GM12801 (cell line): ENCODE measurements around the gene MACROD2.

Experiments
- CTCF ChIP-seq: IDR thresholded peaks from one replicate; pipeline ENCODE4 v1.5.1; 2011; ENCODE audit warnings: control low read depth; ENCODE audit not compliant: insufficient read length; ENCODE audit errors: extremely low read depth

MACROD2 gene

DNA sequence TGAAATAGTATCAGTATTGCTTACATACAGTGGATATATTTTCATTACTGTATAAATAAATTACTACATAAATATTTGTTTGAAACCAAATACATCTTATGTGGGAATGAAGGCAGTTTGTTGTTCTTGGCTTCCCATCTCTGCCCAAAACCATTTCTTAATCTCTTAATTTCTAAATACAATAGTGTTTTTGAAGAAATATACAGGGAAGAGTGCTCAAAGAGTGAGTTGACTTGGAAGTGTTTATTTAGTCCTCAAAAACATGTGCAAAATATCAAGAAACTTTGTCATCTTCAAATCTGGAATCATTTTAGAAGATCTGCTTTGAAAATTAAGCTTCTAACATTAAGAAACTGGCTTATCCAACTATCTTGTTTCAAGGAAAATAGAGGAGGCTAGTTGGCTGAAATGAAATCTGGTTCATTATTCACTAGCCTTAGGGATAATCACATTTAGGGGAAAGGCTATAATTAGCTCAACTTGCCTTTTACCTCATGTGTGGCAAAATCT is 601.9 kb downstream of the MACROD2 start:
- TF ChIP-seq CTCF = no peak

DNA sequence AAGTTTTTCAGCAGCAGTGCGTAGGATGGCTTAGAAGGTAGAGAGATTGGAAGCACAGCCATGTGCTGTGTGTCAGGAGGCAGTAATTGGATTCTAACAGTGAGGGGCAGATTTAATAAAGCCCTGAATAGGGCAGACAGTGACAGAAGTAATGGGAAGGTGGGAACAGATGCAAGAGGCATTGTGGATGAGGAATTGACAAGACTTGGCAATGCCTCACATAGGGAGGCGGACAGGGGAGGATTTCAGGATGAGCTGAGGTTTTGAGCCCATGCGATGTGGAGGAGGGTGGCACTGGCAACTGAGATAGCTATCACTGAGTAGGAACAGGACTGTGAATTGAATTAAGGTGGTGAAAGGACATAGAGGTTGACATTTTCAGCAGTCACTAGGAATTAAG is 604.3 kb downstream of the MACROD2 start:
- TF ChIP-seq CTCF = no peak

GRCh38 chr20:14600527-14600926 is 605.2 kb downstream of the MACROD2 start:
- no peak for TF ChIP-seq CTCF

DNA sequence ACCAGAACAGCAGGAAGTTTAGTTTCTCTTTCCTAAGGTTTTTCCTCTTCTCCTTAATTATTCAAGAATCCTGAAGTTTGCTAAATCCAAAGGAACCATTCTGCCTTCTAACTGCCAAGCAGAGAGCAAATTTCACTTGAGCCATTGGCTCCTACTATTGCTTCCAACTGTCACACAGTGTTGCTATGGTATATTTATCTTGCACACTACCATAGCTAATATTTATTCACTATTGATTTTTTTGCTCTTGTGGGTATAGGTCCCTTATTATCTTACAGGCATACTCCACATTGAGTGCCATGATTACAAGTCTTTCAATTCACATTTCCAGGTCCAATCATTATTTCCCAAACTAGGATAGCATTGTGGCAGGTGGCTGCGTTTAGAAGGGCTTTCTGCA is 608.8 kb downstream of the MACROD2 start:
- TF ChIP-seq CTCF = no peak

- TF ChIP-seq CTCF = no peak
These were observed 614.3 kb downstream of the MACROD2 start for GRCh38 chr20:14609328-14610221.

- TF ChIP-seq CTCF = no peak
These were observed 616.2 kb downstream of the MACROD2 start for GRCh38 chr20:14611479-14611878.

GRCh38 chr20:14612391-14612790 is 617.1 kb downstream of the MACROD2 start:
- TF ChIP-seq CTCF = no peak
